OCI-M2 (cell line): Measurements from ENCODE around the gene SCAF1.
A peak's percentile ranks its signal among the peaks of the same experiment; 100 is the strongest.

Experiments
- DNase-seq: peaks from one replicate; lab custom pipeline; 2025; ENCODE audit not compliant: unreplicated experiment; lab: John Stamatoyannopoulos, UW

Gene SCAF1

DNA sequence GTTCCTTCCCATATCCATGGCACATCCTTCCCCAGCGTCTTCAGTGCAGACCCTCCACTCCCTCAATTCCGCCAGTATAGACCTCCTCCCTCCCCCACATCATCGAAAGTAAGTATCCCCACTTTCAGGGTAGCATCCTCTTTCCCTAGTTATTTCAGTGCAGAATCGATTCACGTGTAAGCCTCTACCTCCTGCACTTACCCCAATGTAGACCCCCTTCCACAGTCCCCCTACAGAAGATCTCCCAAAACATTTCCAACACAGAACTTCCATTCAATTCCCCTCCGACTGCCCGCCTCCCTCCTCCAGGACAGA is 23.0 kb downstream of the SCAF1 start:
- DNase-seq: no peak

DNA sequence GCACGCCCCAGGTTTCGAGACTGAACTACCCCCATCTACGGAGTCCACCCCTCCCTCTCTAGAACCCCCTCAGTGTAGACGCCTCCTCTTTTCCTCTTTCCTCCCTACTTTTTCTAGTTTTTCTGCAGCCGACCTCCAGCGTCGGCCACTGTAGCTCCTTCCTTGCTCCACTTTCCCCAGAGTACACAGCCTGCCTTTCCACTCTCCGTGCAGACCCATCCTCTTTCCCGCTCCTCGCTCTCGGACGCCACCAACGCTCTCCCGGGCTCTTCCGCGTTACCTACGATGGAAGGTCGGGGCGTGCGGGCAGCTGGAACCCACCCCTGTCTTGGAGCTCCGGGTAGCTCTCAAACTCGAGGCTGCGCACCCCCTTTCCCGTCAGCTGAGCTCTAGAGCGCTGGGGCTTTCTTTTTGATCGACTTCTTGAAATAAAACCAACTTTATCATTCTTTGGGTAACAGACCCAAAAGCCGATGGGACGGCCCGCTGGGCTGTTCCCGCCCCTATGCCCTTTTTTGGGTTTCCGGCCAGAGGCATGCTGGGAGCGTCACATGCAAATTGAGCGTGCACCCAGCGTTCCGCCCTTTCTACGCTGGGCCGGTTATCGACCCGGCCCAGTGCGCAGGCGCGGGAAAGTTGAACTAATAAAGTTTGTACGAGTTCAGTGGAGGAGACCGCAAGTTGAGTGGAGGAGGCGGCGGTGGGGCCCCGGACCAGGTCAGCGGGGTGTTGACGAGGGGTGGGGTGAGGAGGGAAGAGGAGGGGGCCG is 23.5 kb downstream of the SCAF1 start, which contains the start of the genes BCL2L12 and IRF3:
TSS of gene BCL2L12 (plus strand) at position 583 of the 769 bp plus-strand sequence. CDS start 760 bp downstream, outside the sequence.
TSS of gene IRF3 (minus strand) at position 507 of the 769 bp plus-strand sequence. CDS start 1,019 bp downstream, outside the sequence.
- DNase-seq: peak; percentile 80

DNA sequence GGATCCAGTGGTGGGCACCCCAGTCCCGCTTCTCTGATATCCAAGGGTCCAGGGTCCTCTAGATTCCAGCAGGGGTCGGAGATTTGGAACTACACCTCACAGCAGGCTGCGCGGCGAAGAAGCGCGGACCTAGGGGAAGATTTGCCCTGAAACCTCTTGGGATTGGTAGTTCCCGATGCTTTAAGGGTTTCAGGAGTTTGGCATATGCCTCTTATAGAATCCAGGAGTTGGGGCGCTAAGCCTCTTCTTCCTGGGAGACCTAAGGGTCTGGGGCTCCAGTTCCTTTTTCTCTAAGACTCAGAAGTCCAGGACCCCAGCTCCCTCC is 24.1 kb downstream of the SCAF1 start:
- no peak for DNase-seq

DNA sequence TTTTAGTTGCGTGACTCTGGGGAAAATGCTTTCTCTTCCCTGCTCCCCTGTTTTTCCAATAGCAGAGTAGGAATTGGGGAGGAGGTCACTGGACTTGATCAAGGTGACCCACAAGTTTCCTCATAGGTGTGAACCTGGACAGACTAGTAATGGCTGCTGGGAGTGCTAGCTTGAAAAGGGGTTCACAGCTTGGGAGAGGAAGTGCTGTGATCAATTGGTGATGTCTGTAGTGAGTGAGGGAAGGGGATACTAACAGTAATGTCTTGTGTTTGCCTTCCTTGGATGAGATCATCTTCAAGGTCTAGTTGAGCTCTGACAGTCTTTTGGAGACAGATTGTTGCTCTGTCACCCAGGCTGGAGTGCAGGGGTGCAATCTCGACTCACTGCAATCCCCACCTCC is 25.5 kb downstream of the SCAF1 start:
- DNase-seq: no peak

DNA sequence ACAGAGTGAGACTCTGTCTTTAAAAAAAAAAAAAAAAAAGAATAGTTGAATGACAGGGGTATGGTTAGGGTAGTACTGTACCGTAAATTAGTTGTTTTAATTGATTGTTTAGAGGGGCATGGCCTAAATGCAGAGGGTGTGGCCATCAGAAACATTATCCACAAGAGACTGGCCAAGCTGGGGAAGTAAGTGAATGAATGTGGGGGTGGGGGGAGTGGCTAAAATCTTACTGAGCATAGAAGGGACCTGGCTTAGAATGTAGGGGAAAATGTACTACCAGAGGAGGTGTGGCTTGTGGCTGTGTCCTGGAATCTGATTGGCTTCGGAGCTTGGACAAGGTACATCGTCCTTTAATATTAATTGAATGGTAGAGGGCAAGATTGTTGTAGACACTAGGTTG is 27.5 kb downstream of the SCAF1 start:
- no peak for DNase-seq

DNA sequence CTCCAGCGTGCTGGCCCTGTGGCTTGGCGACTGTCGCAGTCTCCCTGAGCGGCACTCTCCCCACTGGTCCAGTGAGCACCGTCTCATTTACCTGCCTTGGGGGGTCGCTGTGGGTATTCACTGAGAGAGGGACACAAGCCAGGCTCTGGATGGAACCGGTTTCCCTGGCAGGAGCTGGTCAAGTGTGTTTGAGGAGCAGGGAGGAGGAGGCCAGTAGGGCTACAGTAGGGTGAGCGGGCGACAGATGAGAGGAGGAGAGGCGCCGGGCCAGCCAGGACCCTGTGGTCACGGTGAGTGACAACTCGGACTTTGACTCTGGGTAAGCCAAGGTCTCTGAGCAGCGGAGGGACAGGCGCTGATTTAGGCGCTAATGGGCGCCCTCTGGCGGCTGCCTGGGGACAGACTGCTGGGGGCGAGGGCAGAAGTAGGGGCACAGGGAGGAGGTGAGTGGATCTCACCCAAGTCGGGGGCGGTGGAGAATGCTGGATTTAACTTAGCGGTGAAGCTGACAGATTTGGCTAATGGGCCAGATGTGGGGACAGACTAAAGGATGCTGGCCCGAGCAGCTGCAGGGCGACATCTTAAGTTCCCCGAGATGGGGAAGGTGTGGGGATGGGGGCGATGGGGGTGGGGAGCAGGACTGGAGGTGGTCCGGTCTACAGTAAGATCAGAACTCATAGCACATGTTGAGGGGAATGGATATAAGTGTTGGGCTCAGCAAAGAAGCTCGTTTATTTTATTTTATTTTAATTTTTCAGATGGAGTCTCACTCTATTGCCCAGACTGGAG is 30.3 kb downstream of the SCAF1 start:
- DNase-seq: no peak

DNA sequence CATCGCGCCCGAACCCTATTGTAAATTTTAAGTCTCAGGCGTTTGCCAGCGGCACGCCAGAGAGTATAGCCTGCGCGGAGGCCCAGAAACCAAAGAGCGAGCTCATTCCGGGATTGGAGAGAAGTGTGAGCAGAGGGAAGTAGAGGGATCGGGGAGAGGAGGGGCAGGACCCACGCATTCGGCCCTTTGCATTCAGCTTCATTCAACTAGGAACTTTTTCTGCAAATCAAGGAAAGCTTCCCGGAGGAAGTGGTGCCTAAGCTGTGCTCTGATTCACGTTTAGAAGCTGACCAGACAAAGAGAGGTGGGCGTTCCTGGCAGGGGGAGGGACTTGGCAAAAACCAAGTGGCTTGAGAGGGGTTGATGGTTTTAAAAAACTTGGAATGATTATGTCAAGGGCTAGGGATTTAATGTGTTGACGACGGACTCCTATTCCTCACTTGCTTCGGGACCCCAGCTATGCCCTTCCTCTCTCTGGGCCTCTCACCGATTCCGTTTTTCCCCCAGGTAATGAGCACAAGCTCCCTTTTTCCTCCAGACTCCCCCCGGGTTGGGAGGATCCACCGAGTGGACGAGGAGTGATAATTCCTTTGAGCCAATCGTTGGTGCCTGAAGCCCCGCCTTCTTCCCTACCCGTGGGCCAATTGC is 34.3 kb downstream of the SCAF1 start:
- DNase-seq: peak; percentile 98

DNA sequence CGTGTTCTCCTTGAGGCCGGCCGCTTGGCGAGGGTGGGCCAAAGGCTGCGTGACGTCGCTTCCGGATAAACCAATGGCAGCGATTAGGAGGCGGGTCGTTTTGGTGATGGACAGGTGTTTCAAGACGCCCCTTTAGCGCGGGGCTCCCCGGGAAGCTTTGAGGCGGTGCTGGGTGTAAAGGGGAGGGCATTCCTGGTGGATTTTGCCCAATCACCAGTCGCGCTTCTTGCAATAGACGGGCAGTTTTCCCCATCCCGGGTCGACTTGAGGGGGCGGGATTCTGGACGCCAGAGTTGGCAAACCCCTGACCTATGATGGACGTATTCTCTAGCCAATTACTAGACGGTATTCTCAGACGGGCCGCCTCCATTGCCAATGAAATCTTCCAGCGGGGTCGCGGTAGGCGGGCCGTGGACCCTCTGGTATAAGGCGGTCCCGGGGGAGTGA is 34.8 kb downstream of the SCAF1 start:
- peak; percentile 99 for DNase-seq

DNA sequence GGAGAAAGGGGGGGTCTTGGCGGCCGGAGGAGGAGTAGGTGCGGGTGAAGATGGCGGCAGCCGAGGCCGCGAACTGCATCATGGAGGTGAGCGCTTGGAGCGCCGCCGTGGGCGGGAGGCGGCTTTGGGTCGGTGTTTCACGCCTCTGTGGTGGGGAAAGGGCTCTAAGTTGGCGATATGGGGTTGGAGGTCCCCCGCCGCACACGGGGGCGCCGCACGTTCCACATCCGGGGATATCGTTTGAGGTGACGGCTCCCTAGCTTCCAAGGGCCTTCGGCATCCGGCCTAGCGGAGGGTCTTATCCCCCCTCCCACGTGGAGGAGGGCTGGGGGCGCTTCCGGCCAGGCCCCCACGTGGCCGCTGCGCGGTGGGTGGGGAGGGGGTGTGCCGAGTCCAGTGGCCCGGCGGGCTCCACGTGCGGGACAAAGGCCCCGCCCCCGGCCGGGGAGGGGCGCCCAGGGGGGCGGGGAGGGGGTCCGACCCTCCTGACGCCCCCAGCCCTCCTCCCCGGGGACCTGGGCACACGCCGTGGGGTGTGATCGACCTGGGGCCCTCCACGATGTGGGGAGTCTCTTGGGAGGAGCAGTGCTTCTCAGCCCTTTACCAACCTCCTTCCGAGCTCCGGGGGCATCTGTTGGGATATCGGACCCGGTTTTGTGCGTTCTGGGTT is 35.4 kb downstream of the SCAF1 start, which contains the start of gene PRMT1:
TSS of gene PRMT1 (plus strand) at position 41 of the 670 bp plus-strand sequence. CDS start at position 51, 10 bp downstream.
- no peak for DNase-seq

DNA sequence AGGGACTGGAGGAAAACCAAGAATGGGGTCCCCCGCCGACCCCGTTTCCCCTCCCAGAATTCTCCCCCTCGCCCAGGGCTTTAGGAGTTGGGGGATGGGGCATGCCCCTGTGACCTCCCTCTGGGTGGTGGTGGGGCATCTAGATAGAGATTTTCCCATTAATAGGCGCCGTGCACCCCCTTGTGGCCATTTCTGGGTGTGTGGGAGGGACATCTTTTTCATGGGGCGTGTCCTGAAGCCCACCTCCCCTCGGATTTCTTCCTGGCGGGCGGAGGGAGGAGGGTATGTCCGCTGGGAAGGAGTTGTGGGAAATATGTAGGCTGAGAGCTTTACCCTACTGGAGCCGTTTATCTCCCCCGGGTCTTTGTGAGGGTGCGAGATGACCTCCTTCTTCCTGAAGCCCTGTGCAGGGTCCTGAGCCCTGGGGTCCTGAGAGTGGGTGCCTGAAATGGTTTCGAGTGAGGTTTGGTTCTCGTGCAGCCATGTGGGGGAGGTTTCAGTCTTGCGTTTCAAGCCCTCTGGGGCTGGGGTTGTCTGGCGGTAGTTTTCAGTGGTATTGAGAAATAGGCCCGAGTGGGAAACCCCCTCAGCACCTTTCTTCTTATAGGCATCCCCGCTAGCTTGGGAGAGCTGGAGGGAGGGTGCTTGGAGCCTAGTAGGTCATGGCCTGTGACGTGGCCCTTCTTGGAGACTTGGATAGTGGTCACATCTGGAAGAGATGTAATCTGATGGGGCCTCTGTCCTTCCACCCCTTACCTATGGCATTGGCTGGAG is 36.1 kb downstream of the SCAF1 start:
- peak; percentile 56 for DNase-seq

DNA sequence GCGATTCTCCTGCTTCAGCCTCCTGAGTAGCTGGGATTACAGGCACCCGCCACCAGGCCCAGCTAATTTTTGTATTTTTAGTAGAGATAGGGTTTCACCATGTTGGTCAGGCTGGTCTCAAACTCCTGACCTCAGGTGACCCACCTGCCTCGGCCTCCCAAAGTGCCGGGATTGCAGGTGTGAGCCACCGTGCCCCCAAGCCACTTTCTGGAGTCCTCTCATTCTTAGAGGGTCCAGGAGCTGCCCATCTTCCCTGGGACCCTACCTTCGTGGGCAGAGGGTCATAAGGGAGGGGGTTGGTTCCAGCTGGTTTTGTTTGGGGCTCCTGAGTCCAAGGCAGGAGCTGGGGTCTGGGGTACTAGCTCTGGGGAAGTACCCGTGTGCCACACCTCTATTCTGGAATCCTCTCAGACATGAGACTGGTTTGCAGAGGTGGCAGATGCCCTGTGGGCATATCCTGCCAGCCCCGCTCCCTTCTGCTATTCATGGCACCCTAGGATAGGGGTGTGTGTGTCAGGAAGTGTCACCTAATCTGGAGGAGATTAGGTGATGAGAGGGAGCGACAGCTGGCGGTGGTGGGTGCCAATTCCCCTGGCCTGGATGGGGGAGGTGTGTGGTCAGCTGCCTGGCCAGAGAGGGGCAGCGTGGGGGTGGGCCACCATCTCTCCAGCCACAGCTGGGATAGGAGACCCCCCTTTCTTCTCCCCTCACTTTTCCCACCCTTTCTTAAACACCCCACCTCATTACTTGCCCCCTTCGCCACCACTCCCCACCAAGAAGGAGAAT is 37.2 kb downstream of the SCAF1 start:
- DNase-seq: no peak

DNA sequence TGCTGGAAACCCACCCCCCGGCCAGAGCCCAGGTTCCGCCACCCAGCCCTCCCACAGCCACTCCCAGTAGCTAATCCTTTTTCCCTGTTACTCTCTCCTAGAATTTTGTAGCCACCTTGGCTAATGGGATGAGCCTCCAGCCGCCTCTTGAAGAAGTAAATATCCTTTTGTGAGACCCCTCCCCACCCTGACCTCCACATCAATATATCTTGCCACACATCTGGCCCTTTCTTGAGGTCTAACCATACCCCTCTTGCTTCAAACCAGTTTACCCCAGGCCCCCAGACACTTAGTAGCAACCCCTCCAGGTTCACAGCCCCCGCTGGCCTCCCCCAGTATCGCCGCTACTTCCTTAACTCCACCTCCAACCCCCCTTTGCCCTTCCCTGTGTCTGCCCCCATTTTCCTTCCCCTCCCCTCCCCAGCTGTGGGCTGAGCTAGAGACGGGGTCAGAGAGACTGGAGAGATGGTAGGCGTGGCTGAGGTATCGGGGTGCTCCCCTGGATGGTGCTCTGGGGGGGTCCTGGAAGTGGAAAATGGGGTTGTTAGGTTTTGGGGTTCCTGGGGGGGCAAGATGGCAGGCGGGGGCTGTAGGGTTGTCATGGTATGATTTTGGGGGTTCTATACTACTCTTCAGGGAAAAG is 37.9 kb downstream of the SCAF1 start:
- no peak for DNase-seq

DNA sequence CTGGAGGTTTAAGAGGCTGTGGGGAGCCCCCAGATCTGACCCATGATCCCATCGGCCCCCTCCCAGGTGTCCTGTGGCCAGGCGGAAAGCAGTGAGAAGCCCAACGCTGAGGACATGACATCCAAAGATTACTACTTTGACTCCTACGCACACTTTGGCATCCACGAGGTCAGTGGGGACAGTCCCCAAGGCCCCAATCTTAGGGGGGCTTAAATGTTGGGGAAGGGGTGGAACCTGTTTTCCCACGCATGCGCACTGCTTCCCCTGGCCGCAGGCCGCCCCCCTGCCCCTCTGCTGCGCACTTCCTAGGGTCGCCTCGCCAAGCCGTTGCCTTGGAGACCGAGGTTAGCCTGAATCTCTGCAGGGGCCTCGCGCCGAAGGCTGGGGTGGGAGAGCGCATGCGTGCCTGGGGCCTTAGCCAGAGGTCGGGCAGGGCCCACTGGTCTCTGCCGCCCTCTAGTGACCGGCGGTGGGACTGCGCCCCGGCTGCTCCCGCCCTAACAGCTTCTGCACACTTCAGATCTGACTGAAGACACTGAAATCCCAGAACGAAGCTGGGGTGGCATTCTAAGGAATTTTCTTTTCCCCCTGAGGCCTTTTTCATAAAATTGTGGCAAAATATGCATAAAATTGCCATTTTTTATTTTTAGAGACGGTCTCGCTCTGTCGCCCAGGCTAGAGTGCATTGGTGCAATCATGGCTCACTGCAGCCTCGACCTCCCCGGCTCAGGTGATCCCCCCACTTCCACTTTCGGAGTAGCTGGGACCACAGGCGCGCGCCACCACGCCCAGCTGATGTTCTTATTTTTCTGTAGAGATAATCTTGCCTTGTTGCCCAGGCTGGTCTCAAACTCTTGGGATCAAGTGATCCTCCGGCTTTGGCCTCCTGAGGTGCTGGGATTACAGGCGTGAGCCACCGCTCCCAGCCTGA is 38.7 kb downstream of the SCAF1 start:
- peak; percentile 86 for DNase-seq

DNA sequence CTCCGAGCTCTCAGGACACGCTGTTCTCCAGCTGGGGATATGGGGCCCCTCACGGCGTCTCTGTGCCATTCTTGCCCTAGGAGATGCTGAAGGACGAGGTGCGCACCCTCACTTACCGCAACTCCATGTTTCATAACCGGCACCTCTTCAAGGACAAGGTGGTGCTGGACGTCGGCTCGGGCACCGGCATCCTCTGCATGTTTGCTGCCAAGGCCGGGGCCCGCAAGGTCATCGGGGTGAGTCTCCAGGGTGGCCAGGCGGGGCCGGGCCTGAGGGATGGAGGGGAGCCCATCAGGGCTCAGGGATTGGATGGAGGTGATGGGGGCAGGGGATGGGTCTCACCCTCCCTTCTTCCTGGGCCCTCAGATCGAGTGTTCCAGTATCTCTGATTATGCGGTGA is 39.8 kb downstream of the SCAF1 start:
- no peak for DNase-seq

DNA sequence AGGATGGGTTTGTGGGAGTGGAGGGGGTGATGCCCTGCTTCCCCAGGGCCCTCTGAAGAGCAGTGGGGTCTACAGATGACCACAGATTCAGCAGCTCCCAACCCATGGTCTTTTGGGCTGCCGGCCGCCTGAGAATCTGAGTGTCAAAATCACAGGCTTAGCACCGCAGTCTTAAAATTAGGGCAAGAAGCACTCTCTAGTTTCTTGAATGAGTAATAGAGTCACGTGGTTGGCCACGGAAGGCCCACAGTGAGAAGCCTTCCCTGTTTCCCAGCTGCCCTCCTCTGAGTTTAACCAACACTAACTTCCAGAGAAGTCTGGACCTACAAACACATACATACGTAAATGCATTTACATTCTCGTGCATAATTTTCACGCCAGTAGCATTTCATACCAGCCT is 40.3 kb downstream of the SCAF1 start:
- no peak for DNase-seq

DNA sequence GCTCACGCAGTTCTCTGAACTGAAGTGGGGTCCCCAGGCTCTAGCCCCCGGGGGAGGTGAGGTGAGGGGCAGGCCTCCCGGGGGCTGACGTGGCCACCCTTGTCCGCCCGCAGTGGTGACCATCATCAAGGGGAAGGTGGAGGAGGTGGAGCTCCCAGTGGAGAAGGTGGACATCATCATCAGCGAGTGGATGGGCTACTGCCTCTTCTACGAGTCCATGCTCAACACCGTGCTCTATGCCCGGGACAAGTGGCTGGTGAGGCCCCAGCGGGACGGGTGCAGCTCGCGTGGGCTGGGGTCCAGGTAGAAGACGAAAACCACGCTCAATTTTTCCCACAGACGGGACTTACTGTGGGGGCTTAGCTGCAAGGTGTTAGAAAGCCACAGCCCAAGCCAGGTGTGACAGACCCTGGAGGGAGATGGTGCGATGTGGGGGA is 41.8 kb downstream of the SCAF1 start:
- DNase-seq: no peak

DNA sequence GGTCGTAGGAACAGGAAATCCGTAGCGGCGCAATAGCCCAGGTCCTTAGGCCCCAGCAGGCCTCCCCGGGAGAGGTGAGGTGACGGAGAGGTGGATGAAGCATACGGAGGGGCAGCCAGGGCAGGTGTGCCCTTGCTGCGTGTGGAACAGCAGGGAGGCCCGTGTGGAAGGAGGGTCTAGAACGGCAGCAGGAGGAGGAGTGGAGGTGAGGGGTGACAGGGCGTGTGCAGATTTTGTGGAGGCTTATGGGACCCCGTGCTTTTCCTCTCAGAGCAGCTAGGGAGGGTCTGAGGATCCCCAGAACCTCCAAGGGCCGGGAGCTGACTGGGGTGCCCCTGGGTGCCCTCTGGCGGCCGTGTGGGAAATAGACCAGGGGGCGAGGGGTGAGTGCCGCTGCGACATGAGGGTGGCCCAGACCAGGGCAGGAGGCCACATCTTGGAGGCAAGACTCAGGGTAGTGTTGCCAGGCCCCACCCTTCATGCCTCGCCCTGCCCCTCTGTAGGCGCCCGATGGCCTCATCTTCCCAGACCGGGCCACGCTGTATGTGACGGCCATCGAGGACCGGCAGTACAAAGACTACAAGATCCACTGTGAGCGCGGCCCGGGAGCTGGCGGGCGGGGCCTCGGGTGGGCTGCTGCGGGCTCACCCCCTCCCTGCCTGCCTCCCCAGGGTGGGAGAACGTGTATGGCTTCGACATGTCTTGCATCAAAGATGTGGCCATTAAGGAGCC is 42.4 kb downstream of the SCAF1 start:
- no peak for DNase-seq
